ENCODE data around the gene CA10.

CA10 gene

DNA sequence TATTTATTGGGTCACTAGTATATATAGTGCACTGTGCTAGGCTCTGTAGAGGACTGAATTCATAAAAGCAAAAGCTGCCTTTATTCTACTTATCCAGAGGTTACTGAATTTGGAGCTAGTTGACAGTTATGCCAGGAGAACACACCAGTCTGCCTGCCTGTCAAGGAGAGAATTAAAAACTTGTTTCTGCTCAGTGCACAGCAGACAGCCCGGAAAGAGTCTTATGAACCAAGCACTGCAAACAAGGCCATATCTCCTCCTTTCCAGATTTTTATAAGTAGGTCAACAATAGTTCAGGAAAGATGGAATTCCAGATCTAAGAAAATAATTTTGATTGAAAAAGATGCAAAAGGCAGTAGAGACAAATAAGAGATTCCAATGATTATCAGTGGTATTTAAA lies 267.8 kb downstream of the CA10 start:
- in situ Hi-C loops (cut with MboI; ENCODE audit: low sequenced_read_pairs), result no loop called here

DNA sequence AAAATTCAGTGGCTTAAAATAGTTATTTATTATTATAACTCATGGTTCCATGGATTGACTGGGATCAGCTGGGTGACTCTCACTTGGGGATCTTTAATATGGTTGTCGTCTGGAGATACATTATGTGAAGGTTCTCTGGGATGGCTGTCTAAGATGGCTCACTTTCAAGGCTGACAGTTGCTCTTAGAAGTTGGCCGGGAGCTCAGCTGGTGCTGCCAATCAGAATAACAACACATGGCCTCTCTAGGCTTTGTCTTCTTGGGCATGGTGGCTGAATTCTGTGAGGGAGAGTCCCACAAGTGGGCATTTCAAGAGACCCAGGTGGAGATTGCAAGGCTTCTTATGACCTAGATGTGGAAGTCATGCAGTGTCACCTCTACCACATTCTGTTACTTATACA lies 269.7 kb downstream of the CA10 start:
- in situ Hi-C loops (cut with MboI; ENCODE audit: low sequenced_read_pairs), result no loop called here

DNA sequence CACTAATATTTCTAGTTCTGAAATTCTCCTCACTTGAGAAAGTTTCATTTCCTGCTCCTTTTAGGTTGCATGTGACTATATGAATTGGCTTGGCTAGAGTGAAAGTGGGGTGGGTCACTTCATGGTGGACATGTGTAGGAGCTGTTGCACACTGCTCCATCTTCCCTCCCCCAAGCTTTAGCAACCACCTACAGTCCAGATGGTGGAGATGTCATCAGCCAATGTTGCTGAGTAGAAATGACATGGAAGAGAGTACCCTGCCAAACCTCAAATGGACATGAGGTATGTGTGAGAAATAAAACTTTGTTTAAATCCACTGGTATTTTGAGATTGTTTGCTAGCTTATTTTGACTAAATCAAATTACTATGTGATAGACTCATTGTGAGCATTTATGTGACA lies 281.5 kb downstream of the CA10 start:
- in situ Hi-C loops (cut with MboI; ENCODE audit: low sequenced_read_pairs), result no loop called here

- in situ Hi-C loops (cut with MboI; ENCODE audit: low sequenced_read_pairs), result no loop called here
Observed at GRCh38 chr17:51873302-51873701, 285.2 kb downstream of the CA10 start.

- in situ Hi-C loops (cut with MboI; ENCODE audit: low sequenced_read_pairs), result no loop called here
Observed at GRCh38 chr17:51869387-51869786, 289.1 kb downstream of the CA10 start.

DNA sequence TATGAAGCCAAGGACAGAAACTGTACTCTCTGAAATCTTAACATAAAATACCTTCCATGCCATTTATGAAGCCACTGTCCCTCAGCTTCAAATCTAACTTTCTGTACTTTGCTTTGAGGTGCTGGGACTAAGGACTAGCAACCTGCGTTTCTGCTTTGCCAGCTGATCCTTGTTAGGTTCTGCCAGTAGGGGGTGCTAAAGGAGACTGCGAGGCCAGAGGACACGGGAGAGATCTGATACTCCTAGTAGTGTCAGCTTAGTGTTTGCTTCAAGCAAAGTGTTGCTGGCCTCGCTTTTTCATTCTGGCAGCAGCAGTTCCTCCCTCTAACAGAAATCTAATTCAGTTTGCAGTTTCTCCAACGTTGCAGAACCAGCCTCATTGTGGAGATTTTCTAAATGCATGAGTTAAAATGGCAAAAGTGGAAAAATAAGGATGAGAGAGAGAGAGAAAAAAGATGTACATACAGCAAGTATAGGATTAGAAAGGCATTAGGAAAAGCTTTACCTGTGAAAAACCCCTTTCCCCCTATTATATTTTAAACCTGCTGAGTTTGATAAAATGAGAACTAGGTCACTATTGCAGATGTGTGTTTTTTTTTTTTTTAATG lies 297.5 kb downstream of the CA10 start:
- in situ Hi-C loops (cut with MboI; ENCODE audit: low sequenced_read_pairs), result no loop called here

- in situ Hi-C loops (cut with MboI; ENCODE audit: low sequenced_read_pairs), result no loop called here
Observed at GRCh38 chr17:51857052-51857597, 301.4 kb downstream of the CA10 start.

DNA sequence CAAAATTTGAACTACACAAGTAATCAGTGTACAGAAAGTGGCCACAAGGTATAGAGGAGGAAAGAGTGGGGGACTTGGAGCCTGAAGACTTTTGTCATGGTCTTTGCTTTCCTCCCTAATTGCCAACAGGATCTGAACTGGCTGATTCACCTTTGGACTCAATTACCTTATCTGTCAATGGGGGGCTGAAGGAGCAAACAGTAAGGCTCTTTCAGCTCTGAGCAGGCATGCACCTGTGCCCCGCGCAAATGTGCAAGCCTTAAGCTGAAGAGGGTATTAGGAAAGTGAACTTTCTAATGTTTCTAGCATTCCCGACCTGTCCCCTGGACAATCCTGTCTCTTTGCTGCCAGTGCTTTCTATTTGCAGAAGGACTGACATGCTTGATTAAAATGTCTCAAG lies 302.7 kb downstream of the CA10 start:
- in situ Hi-C loops (cut with MboI; ENCODE audit: low sequenced_read_pairs), result no loop called here

- in situ Hi-C loops (cut with MboI; ENCODE audit: low sequenced_read_pairs), result no loop called here
Observed at GRCh38 chr17:51853857-51854256, 304.7 kb downstream of the CA10 start.

DNA sequence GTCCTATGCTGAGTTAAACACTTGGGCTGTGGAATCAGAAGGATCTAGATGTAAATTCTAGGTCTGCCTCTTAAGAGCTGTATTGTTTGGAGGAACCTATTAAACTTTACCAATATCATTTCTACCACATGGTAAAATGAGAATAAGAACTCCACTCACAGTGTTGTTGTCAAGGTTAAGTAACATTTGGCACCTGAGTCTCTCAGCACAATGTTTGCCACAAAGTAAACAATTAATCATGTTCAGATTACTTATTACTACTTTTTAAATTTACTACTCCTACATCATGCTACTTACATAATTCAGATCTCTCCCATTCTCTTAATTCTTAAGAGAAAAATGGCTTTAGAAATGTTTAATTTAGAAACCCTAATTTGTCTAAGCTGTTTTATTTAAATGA lies 305.9 kb downstream of the CA10 start:
- in situ Hi-C loops (cut with MboI; ENCODE audit: low sequenced_read_pairs), result no loop called here

- in situ Hi-C loops (cut with MboI; ENCODE audit: low sequenced_read_pairs), result no loop called here
Observed at GRCh38 chr17:51850201-51850600, 308.3 kb downstream of the CA10 start.

DNA sequence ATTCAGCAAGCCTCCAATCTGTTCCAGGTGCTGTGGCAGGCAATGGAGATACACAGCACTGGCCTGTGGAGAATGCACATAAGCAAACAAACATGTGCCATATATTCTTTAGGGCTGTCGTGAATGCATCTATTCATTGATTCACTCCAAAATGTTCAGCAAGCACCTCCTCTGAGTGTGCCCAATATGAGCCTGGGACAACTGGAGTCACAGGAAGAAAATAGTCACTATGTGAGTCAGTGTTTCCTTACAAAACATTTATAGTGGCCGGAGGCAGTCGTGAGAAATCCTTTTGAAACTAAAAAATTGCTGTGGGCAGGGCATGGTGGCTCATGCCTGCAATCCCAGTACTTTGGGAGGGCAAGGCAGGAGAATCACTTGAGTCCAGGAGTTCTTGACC lies 310.1 kb downstream of the CA10 start:
- in situ Hi-C loops (cut with MboI; ENCODE audit: low sequenced_read_pairs), result no loop called here

GRCh38 chr17:51846566-51846965 lies 311.9 kb downstream of the CA10 start:
- in situ Hi-C loops (cut with MboI; ENCODE audit: low sequenced_read_pairs), result no loop called here

- in situ Hi-C loops (cut with MboI; ENCODE audit: low sequenced_read_pairs), result no loop called here
Observed at GRCh38 chr17:51845776-51846175, 312.7 kb downstream of the CA10 start.

DNA sequence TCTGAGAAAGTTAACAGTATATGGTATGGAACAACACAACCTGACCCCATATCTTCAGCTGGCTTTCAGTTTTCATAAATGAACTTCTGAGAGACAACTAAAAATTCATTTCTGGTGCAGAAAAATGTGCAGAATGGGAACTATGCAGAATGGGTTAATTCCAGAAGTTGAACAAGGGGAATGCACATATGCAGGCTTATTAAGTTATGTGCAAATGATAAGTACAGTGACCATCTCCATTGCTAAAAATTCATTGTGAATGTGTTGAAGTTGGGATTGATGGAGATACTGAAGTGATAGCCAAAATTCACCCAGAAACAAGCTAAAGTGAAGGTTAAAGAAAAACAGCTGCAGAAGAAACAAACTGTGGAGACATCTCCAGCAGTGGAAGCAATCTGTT lies 315.8 kb downstream of the CA10 start:
- in situ Hi-C loops (cut with MboI; ENCODE audit: low sequenced_read_pairs), result no loop called here

- in situ Hi-C loops (cut with MboI; ENCODE audit: low sequenced_read_pairs), result no loop called here
Observed at GRCh38 chr17:51841669-51842068, 316.8 kb downstream of the CA10 start.

DNA sequence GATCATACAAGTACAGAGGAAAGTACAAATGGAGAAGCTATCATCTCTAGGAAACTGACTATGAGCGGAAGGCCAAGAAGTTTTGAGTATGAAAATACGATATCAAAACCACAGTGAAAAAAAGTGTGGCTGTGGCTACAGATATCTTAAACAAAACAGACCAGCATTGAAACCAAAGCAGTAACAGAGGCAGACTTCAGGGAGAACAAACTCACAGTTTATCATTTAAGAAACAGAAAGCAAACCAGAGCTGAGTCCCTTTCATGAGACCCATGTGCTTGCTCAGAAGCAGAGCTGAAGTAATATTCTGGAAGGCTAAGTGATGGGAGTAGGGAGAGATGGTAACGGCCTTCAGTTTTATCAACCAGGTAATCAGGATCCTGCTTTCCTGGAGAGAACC lies 317.8 kb downstream of the CA10 start:
- in situ Hi-C loops (cut with MboI; ENCODE audit: low sequenced_read_pairs), result no loop called here

GRCh38 chr17:51833620-51834019 lies 324.9 kb downstream of the CA10 start:
- in situ Hi-C loops (cut with MboI; ENCODE audit: low sequenced_read_pairs), result no loop called here

DNA sequence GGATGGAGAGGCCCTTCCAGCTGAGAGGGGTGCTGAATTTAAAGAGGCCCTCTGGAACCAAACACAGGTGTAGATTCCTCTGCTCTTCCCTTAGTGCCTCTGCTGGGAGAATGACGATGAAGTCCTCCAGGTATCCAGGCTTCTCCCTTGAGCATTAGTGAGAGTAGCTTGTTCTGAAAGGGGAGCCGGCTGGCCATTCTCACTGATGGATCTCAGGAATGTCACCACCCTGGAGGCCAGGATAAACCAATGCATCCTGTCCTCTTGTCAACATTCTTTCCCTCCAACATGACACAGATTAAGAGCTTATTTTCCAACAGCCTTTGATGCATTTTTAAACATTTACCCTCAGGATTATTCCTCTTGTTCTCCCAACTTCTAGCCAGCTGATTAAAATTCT lies 325.5 kb downstream of the CA10 start:
- in situ Hi-C loops (cut with MboI; ENCODE audit: low sequenced_read_pairs), result no loop called here

- in situ Hi-C loops (cut with MboI; ENCODE audit: low sequenced_read_pairs), result no loop called here
Observed at GRCh38 chr17:51830886-51831285, 327.6 kb downstream of the CA10 start.

GRCh38 chr17:51830451-51830850 lies 328.1 kb downstream of the CA10 start:
- in situ Hi-C loops (cut with MboI; ENCODE audit: low sequenced_read_pairs), result no loop called here

DNA sequence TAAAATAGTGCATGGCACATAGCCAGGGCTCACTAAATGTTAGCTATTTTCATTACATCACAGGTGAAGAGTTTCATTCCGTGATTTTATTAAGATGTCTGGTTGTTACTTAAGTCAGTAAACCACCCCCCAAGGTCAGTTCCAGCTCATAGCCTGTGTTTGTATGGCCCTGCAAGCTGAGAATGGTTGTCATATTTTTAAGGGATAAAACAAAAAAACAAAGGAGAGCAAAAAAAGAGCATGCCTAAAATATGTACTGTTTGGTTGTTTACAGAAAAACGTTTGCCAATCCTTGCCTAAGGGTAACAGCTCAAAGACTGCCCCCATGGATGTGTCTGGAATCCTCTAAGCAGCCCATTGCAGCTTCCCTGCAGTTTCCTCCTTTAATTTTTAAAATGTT lies 329.6 kb downstream of the CA10 start:
- in situ Hi-C loops (cut with MboI; ENCODE audit: low sequenced_read_pairs), result no loop called here

DNA sequence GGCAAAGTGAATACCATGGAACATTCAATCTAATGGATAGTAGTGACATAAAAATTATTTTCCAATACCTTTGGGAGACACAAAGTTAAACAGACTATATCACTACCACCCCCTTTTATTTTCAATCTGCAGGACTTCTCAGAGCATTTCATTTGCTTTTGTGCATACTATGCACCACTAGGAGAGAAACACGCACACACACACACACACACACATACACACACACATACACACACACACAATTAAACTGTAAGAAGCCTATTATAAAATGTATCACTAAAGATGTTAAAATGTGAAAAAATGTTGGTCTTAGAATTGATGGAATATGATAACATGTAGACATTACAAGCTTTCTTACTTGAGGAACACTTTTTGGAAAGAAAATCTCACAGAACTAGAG lies 331.4 kb downstream of the CA10 start:
- in situ Hi-C loops (cut with MboI; ENCODE audit: low sequenced_read_pairs), result no loop called here

All from HL-60/S4 (cell line).